GM21447 (cell line): ENCODE measurements around the gene CD79A.
A peak's percentile ranks its signal among the peaks of the same experiment; 100 is the strongest.
"Not testable (repeated sequence)": the region's sequence is repeated elsewhere in the genome, so short reads cannot be mapped to it uniquely, and the experiment has no call there.

Experiments
- ATAC-seq: cut with Tn5 transposase; IDR thresholded peaks from one replicate; pipeline ENCODE4 v1.9.1; 2021; ENCODE audit not compliant: unreplicated experiment

CD79A gene

DNA sequence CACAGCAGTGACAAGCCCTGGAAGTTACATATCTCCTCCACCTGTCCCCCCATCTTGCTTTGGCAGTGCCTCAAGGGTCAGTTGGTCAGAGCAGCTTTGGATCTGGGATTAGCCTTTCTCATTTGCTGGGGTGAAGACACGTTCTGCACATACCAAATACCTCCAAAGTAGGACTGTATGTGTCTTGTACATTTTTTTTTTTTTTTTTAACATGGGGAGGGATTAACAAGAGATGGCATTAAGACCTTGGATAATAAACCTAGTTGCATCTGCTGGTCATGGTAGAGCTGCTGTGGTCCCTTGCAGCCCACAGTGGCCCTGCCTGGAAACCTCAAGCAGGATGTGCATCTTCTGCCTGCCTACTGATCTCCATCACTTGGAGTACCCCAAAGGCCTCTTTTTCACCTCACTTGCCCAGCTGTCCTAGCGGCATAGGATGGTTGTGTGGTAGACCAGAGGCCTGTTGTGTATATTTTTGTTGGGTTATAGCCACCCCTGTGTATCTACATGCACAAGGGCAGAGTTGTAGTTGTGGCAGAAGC lies 14.6 kb upstream of the CD79A start:
- ATAC-seq = no peak

DNA sequence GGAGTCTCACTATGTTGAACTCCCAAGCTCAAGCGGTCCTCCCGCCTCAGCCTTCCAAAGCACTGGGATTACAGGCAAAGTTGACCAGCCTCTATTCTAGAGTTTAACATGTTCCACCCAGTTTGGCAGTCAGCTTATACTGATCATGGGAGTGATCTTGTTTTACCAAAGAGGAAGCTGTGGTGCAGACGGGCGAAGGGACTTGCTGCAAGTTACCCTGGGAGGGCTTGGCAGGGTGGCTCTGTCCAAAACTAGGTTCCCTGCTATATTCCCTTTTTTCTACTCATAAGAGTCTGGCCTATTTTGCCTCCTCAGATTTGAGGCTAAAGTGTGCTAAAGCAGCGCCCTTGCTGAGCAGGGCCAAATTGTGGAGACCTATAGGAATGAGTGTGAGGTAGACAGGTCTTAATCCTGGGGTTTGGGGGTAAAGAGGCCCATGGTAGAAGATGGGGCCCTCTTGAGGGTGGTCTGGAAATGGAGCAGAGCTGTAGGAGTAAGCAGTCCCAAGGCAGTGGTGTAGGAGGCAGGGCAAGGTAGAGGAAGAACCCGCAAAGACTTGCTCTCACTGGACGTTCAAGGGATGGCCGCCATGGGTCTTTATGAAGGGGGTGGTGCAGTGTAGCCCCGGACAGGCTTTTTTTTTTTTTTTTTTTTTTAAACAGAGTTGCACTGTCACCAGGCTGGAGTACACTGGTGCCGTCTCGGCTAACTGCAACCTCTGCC lies 13.7 kb upstream of the CD79A start:
- no peak for ATAC-seq

DNA sequence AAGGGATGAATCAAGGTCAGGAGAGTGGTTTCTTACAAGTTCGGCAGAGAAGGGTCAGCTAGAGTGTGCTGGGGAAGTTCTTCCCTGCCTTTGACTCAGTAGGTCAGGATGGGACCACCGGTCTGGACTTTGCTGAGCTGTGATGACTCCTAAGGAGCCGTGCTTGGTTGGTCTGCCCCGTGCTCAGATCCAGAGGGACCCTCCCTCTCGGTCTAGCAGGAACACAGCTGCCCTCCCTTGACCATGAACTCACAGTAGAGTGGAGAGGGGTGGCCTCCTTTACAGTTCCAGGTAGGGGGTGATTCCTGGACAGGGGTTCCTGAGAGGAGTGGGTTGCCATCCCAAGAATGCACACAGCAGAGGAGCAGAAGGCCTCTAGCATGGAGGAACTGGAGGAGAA lies 12.7 kb upstream of the CD79A start:
- no peak for ATAC-seq

DNA sequence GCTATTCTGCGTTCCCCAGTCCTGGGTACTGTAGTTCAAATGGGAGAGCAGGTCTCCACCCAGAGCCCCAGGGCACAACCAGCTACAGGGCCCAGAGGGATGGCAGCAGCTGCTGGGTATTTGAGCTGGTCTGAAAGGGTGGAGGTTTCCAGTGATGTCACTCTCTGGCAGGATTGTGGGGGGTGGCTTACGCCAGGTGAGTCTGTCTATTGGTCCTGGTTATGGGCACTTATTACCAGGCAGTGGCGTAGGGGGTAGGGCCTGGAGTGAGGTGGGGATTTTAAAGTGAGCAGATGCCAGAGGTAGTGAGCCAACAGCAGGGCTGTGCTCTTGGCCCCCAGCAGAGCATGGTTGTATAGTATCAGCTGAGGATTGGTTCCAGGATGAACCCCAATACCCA lies 10.8 kb upstream of the CD79A start:
- no peak for ATAC-seq

DNA sequence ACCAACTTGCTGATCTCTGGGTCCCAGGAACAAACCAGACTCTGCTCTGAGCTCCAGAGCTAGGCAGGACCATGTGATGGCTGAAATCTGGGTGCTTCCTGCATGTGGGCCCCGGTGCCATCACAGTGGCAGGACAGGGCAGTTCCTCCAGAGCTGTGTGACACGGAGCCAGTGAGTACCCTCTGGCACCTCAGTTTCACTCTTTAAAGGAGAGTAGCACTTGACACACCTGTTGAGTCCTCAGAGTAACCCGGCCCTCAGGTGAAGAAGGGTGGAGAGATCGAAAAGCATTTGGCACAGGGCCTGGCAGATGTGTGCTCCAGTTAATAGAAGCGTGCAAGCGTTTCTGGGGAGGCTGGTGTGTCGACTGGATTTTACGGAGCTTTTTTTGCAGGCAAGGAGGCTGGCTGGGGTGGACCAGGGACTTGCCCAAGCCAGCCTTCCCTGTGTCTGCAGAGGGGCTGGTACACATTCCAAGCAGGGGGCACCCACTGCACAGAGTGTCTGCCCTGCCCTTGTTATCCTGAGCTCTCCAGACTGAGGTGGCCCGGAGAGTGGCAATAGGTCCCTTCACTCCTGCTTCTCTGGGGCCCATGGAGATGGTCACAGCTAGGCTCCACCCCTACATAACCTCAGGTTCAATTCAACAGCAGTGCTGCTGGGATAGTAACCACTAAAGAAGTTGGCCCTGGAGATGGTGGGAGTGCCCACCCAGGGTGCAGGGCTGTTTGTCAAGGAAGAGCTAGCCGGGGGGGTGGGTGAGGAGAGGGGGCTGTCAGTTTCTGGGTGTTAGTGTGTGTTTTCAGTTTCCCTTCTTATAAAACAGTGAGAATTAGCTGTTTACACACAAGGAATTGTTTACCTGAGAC lies 8.7 kb upstream of the CD79A start:
- no peak for ATAC-seq

- no peak for ATAC-seq
Measured at GRCh38 chr19:41868989-41869300, 8.1 kb upstream of the CD79A start.

DNA sequence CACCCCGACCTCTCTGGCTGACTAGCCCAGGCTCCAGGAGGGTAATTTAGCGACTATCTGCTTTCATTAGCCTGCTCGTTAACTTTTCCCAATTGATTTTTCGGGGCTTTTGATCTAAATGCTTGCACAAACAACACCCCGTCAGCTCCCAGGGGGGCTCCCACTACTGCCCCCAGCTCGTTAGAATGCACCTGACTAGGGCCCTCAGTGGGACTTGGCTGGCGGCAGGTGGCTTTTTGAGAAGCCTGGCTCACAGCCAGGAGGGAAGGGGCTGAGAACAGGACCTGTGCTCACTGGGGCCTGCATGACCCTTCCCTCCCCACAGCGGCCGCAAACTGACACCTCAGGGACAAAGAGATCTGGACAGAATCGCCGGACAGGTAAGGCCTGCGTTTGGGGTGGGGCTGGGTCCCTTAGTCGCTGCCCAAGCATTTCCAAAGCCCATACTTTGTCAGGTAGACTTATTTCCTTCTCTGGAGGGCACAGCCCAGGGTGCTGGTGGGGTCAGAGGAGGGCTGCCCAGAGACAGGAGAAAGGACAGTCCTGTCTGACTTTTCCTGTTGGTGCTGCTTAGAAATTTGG lies 7.6 kb upstream of the CD79A start:
- ATAC-seq = no peak

DNA sequence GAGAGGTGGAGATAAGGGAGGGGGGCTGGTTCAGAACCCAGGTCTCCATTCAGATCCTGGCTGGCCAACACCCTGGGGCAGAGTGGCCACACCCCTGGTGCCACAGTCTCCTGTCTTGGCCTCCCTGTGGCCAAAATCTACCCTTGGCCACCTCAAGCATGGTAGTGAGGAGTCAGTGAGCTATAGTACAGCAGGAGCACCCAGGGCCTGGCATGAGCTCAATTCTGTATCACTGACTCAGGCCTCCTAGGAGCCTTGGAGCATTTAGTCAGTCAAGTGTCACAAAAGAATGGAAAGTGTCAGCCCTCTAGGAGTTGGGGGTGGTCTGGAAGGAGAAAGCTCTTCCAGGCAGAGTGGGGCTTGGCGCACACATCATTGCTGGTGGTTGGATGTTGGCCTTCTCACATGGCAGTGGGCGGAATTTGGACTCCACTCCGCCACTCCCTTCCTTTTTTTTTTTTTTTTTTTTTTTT lies 6.6 kb upstream of the CD79A start:
- ATAC-seq = no peak

DNA sequence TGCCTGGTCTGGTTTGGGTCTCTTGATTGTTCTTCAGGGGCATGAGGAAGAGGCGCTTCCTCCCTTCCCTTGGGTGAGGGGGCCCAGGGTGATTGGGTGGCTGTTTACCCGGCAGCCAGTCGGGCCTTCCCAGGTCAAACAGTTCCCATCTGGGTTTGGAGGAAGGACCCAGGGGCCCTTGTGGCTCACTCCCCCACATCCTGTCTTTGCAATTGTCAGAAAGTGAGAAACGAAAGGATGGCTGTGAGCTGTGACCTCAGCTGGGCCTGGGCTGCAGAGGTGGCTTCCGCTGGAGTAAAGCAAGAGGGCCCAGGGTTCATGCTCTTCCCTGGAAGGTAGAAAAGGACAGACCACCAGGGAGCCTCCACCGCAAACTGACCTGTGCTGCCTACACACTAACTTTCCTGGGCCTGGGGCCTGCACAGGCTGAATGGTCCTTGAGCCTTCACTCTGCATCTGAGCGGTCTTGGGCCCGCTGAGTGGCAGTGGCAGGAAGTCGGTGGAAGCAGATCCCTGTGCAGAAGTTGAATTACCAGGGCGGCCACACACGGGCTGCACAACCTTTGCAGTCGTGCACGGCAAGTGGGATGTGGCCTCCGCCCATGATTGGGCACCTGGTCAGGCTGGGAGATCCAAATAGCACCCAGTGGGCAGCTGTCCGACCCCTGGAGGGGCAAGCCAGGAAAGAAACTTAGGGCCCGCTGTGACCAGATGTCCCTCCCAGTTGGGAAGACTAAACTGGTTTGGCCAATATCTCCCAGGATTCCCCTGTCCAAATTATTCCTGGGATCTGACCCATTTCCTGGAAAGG lies 5.3 kb upstream of the CD79A start:
- ATAC-seq = peak; percentile 54

DNA sequence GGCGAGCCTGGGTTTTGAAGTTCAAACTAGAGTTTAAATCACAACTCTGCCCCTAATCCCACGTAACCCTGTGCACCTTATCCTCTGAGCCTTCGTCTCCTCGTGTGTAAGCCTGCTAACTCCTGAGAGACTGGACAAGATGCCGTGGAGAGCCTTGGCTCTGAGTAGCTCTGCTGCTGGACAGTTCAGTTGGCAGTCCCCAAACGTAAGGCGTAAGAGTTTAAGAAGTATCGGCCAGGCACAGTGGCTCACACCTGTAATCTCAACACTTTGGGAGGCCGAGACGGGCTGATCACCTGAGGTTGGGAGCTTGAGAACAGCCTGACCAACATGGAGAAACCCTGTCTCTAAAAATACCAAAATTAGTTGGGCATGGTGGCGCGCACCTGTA lies 4.7 kb upstream of the CD79A start:
- no peak for ATAC-seq

DNA sequence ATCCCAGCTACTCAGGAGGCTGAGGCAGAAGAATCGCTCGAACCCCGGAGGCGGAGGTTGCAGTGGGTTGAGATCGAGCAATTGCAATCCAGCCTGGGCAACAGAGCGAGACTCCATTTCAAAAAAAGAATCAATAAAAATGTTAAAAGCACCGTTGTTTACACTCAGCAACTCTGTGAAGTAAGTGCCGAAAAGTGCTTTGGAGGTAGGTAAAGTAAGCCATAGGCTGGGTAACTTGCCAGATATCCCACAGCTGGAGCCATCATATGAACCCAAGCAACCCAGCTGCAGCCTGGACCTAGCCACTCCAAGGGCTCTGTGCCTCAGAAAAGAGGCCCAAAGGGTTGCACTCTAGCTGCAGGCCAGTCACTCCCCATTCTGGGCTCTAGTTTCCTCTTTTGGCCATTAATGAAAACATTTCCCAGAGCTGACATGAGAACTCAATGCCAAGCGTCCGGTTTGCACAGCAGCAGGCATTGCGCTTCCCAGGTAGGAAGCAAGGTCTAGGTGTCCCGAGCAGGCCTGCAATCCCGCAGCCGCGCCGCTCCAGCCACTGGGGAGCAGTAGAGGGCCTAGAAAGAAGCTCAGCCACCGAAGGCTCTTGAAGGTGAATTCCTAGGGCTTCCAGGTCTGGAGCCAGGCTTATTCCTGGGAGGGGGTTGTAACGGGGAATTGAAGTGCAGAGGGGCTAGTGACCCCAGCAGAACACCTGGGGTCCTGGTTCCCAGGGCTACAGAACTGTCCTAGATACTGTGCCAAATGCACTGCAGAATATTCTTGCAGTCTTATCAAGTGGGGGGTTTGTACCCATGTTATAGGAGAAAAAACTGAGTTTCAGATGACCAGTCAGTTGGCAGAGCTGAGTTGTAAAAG lies 4.1 kb upstream of the CD79A start:
- ATAC-seq = no peak

GRCh38 chr19:41875973-41876372 lies 1.1 kb upstream of the CD79A start:
- not testable (repeated sequence) for ATAC-seq

GRCh38 chr19:41877916-41878905 lies 1.1 kb downstream of the CD79A start:
- no peak for ATAC-seq

DNA sequence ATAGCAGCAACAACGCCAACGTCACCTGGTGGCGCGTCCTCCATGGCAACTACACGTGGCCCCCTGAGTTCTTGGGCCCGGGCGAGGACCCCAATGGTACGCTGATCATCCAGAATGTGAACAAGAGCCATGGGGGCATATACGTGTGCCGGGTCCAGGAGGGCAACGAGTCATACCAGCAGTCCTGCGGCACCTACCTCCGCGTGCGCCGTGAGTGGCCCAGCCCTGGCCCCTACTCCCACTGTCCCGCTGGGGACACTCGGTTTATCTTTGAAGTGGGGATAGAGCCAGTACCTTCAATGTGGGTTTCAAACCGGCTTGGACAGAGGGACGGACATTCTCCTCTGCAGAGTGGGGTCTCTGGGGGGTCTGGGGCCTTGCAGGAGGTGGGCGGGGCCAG lies 2.0 kb downstream of the CD79A start:
- ATAC-seq = no peak

- ATAC-seq = no peak
Measured at GRCh38 chr19:41879670-41880328, 2.7 kb downstream of the CD79A start.

DNA sequence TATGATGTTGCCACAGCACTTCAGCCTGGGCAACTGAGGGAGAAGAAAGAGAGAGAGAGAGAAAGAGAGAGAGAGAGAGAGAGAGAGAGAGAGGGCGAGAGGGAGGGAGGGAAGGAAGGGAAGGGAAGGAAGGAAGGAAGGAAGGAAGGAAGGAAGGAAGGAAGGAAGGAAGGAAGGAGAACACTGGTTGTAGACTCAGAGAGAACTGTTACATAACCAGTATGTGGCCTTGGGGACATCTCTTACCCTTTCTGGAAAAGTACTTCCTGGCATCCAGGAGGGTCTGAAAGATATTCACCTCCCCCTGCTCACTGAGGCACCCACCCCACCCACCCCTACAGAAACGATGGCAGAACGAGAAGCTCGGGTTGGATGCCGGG lies 3.2 kb downstream of the CD79A start:
- no peak for ATAC-seq

DNA sequence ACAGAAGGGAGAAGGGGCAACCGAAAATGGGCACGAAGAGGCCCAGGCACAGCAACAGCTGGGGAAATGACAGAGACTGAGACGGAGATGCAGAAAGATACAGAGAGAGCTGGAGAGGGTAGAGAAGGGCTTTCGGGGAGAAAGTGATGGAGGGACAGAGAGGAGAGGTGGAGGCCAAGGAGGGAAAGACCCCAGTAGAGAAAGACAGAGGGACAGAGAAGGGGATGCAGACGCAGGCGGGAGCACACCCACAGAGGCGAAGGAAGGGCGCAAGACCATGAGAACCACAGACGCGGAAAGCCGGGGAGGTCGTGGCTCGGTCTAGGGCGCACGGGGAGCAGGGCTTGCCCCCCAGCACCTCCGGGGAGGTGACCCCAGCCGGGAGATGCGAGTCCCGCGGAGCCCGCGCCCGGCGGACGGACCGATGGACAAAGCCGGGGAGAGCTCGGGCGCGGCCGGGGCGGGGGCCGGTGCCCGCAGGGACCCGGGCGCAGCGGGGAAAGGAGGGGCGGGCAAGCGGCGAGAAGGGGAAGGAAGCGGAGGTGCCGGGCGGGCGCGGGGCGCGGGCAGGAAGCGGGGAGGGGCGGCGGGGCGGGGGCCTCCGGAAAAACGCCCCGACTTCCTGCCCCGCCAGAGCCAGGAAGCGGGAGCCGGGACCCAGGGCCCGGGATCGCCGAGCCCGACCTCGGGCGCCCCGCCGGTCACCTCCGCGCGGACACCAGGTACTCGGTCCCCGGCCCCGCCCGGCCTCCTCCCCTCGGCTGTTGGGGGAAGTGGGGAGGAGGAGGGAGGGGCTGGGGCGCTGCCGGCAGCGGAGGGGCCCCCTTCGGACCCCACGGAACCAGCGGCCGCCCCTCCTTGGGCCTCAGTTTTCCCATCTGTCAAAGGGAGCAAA lies 5.7 kb downstream of the CD79A start, which contains the start of gene ARHGEF1:
ARHGEF1 (plus strand) TSS at position 617 of the 895 bp plus-strand sequence. CDS start 4,899 bp downstream, outside the sequence.
- no peak for ATAC-seq
